HepG2 (cell line): ENCODE results near the gene EGFLAM.

Experiments used
- CREM ChIP-seq, 2 experiments: sonication (generic) in 1 of 2; formaldehyde crosslinking in 1 of 2; IDR thresholded peaks; 2 replicates each; pipeline versions ENCODE4 v1.4.0 to v1.6.1; 2016 to 2020; ENCODE audit warnings: antibody characterized with exemption in 1 of 2, mild to moderate bottlenecking in 1 of 2, missing genetic modification reagents in 1 of 2
- RAD51 ChIP-seq: fragments of 450-650 bp; IDR thresholded peaks from 2 replicates; pipeline ENCODE4 v1.6.1; 2016; ENCODE audit warnings: borderline replicate concordance
- REST ChIP-seq, 2 experiments: IDR thresholded peaks; 2 replicates each; pipeline ENCODE4 v1.6.1; 2011 to 2012; ENCODE audit warnings: low read length in 2 of 2, borderline replicate concordance in 1 of 2, low read depth in 1 of 2, mild to moderate bottlenecking in 1 of 2, moderate library complexity in 1 of 2
- SRF ChIP-seq: IDR thresholded peaks from 2 replicates; pipeline ENCODE4 v1.6.1; 2011; ENCODE audit warnings: mild to moderate bottlenecking, low read depth, low read length, moderate library complexity
- TBP ChIP-seq: sonication (generic); formaldehyde crosslinking; IDR thresholded peaks from 2 replicates; pipeline ENCODE4 v1.5.0; 2020; ENCODE audit warnings: missing genetic modification reagents
- ZBTB7A ChIP-seq: sonication (generic); formaldehyde crosslinking; IDR thresholded peaks from 2 replicates; pipeline ENCODE4 v1.8.0; 2022; ENCODE audit warnings: mild to moderate bottlenecking, missing genetic modification reagents
- ZNF619 ChIP-seq: sonication (generic); formaldehyde crosslinking; IDR thresholded peaks from 2 replicates; pipeline ENCODE4 v1.4.0; 2020; ENCODE audit warnings: mild to moderate bottlenecking, missing genetic modification reagents

- TF ChIP-seq SRF = no peak
- no peak for TF ChIP-seq REST (IDR thresholded peaks at IDR 0.05; ENCODE audit: borderline replicate concordance in 1 of 2, low read depth in 1 of 2, low read length in 2 of 2)
- no peak for TF ChIP-seq RAD51
- TF ChIP-seq ZNF619 (CRISPR knock-in tag) = no peak
- no peak for TF ChIP-seq TBP (CRISPR knock-in tag)
- no peak for TF ChIP-seq CREM (IDR thresholded peaks at IDR 0.05)
- TF ChIP-seq CREM (CRISPR knock-in tag; IDR thresholded peaks at IDR 0.05) = no peak
- TF ChIP-seq ZBTB7A (CRISPR knock-in tag) = no peak
Measured at GRCh38 chr5:38438757-38439156, 180.4 kb downstream of the EGFLAM start.
